AG10803 (cell line): ENCODE measurements around the gene ZNF501.

ENCODE experiments used
- DNase-seq: peaks from one replicate; pipeline ENCODE4 v3.0.0; 2010; ENCODE audit warnings: low read depth
- H3K4me3 ChIP-seq: 2 replicates; pipeline ENCODE4 v1.5.1; 2011; ENCODE audit warnings: mild to moderate bottlenecking, low read length, control low read depth
- CTCF ChIP-seq: conservative IDR thresholded peaks from 2 replicates; pipeline ENCODE4 v1.5.1; 2011; ENCODE audit warnings: mild to moderate bottlenecking, low read length, control low read depth, inconsistent platforms

ZNF501 gene

DNA sequence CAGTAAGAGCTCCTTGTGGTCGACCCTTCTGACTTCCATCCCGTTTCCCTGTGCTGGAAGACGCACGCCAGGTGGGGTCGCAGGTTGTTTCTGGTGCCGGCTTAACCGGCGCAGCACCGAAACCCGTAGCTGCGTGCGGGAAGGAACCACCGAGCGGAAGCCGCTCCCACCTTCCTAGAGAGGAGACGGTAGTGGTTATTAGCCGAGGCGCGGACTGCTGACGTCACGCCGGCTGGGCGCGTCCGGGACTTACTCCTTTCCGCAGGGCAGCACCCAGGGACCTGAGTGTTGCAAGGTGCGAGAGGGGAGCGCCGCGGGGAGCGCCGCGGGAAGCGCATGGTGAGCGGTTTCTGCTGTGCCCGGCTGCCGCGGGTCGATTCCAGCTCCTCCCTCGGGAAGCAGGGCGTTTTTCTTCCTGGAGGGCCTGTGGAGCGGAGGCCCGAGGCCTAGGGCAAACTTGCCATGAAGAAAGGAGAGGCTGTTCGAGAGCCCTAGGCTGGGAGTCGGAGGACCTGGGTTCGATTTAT, at the start of gene ZNF501:
TSS of gene ZNF501 (plus strand) at position 252 of the 527 bp plus-strand sequence. CDS start 4,787 bp downstream, outside the sequence.
- peak; percentile 90 for DNase-seq
- peak within 1 kb of the TSS; percentile 69 for H3K4me3 ChIP-seq
- TF ChIP-seq CTCF: no peak

GRCh38 chr3:44680921-44681455, 48.4 kb upstream of the ZNF501 start:
- peak; percentile 21 for DNase-seq
- no peak for TF ChIP-seq CTCF
- H3K4me3 ChIP-seq: no peak overlapping the region

- DNase-seq: peak; percentile 90
- TF ChIP-seq CTCF: no peak
- H3K4me3 ChIP-seq: no peak overlapping the region
These were observed 47.1 kb upstream of the ZNF501 start for GRCh38 chr3:44682182-44682896.

DNA sequence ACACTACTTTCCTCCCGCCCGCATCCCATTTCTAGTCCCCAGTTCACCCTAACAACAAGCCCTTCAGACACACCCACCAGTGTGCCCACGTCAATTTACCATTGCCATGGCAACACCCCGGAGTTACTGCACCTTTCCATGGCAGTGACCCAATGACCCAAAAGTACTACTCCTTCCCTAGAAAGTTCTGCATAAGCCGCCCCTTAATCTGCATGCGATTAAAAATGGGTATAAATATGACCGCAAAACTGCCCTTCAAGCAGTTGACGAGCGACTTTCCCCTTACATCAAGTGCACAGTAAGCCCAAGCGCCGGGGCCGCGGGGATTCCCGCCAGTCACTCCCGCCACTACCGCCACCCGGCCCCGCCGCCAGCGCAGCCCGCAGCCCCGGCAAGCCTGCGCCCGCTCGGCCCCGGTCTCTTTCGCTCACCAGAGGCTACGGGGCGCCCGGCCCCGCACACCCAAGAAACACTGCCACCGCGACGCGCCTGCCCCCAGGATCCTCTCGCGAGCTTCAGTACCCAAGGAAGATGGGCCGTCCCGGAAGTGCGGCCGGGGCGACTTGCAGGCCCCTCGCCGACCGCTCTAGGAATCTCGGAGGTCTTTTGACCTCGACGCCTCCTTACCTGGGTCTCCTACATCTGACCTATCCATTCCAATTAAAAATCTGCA, 44.2 kb upstream of the ZNF501 start:
- DNase-seq: peak; percentile 92
- H3K4me3 ChIP-seq: peak overlapping the region; percentile 65

DNA sequence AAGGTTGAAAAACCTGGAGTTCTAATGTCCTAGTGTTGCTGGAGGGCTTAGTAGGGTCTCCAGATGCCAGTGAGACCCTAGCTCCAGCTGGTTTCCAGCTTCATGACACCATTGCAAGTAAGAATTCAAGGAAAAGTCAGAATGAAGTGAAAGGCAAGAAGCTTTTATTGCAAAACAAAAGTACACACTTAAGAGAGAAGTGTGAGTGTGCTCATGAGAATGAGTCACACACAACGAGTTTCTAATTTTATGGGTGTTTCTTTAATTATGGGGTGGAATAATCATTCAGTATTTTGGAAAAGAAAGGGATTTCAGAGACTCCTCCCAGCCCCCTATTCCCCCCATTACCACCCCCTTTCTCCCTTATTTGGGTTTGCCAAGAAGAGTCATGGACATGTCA, 41.5 kb upstream of the ZNF501 start:
- no peak overlapping the region for H3K4me3 ChIP-seq
- no peak for TF ChIP-seq CTCF
- no peak for DNase-seq

More for the DNA sequence above, 44.2 kb upstream of the ZNF501 start:
- no peak for TF ChIP-seq CTCF

DNA sequence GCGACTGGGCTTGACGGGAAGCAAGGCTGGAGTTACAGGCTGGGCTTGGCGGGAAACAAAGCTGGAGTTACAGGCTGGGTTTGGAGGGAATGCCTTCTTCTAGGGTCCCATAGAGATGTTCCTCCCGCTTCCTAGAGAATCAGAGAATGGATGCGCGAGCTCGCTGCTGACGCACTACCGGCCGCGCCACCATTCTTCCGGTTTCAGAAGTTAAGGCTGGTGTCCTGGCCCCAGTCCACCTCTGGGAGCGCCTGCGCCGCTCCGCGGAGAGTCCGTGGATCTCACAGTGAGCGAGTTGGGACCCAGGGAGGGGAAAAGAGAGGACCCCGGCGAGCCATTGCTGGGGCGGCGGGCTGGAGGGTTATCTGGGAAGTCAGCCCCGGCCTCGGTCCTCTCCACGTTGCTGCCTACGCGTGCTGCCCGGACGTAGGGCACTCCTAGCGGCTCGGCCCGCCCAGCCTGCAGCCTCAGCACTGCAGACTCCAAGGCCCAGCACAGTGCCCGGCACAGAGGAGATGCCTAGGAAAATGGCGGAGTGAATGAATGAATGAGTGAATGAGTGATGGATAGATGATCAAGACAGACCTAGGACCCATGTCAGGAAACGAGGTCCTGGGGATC, 16.9 kb upstream of the ZNF501 start, which contains the start of gene ZNF502:
TSS of gene ZNF502 (plus strand) at position 206 of the 621 bp plus-strand sequence. CDS start 7,602 bp downstream, outside the sequence.
- peak within 1 kb of the TSS; percentile 82 for H3K4me3 ChIP-seq
- DNase-seq: peak; percentile 90
- peak; percentile 29; the same call in 1 of the 2 replicates for TF ChIP-seq CTCF
